ENCODE data around the gene HHIP.

Gene HHIP

DNA sequence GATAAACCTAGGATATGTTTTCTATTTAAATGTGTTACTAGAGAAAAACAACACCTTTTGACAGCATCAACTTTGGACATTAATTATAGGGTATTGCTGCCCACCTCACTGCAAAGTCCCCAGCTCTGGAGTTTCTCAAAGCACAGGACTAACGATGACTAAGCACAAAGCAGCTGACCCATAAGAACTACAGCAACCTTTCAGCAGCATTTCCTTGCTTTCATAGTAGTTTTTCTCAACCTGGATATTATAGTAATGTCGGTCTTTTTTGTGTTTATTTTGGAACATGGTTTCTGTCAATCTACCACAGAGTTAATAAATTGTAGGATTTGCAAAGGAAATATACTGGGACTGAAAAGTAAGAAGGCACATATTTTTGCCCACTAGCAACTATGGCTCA lies 21.5 kb downstream of the HHIP start:
- no CpG with 5 or more reads among the region's 2 CpGs for WGBS (ENCODE audit: insufficient coverage)
- Histone ChIP-seq H3K9me3 (ENCODE audit: control extremely low read depth in 1 of 5, control insufficient read depth in 4 of 5, insufficient read depth in 2 of 5, low read depth in 1 of 5, low read length in 4 of 5) (no peaks in the 10 kb centered on the region), H3K27me3 (replicated peaks in 2 of 5; ENCODE audit: control insufficient read depth in 4 of 5, insufficient read depth in 5 of 5, low read length in 4 of 5) (no peaks in the 10 kb centered on the region), H3K4me1 (ENCODE audit: control extremely low read depth in 1 of 4, control insufficient read depth in 4 of 4, insufficient read depth in 4 of 4, low read length in 3 of 4) (no peaks in the 10 kb centered on the region), H3K4me3 (ENCODE audit: control insufficient read depth in 1 of 7, extremely low read depth in 1 of 7, insufficient read depth in 4 of 7, low read depth in 2 of 7, low read length in 6 of 7) (no peak overlapping the region), H3K36me3 (ENCODE audit: control insufficient read depth in 4 of 4, insufficient read depth in 4 of 4, low read length in 3 of 4) (no peaks in the 10 kb centered on the region), H3K27ac (ENCODE audit: insufficient read depth in 1 of 2, low read depth in 1 of 2, low read length in 2 of 2, poor library complexity in 1 of 2, severe bottlenecking in 2 of 2) (no peak overlapping the region)
- no peak for DNase-seq
- ChIA-PET POLR2A (no interaction called here), CTCF (interaction anchor here (0.6 kb wide), 1 partner anchor 8 kb away, joined by 3 read pairs; no protein-coding TSS in a partner anchor)

- no peaks in the 10 kb centered on the region for H3K27me3 ChIP-seq (replicated peaks in 2 of 5; ENCODE audit: control insufficient read depth in 4 of 5, insufficient read depth in 5 of 5, low read length in 4 of 5)
- no peak overlapping the region for H3K4me3 ChIP-seq (ENCODE audit: control insufficient read depth in 1 of 7, extremely low read depth in 1 of 7, insufficient read depth in 4 of 7, low read depth in 2 of 7, low read length in 6 of 7)
- no peak for DNase-seq
- no peaks in the 10 kb centered on the region for H3K4me1 ChIP-seq (ENCODE audit: control extremely low read depth in 1 of 4, control insufficient read depth in 4 of 4, insufficient read depth in 4 of 4, low read length in 3 of 4)
- H3K36me3 ChIP-seq (ENCODE audit: control insufficient read depth in 4 of 4, insufficient read depth in 4 of 4, low read length in 3 of 4) = no peaks in the 10 kb centered on the region
- no peaks in the 10 kb centered on the region for H3K9me3 ChIP-seq (ENCODE audit: control extremely low read depth in 1 of 5, control insufficient read depth in 4 of 5, insufficient read depth in 2 of 5, low read depth in 1 of 5, low read length in 4 of 5)
- POLR2A ChIA-PET = no interaction called here
- 100% methylated on average over 1 of the region's 5 CpGs for WGBS (ENCODE audit: insufficient coverage)
- H3K27ac ChIP-seq (ENCODE audit: insufficient read depth in 1 of 2, low read depth in 1 of 2, low read length in 2 of 2, poor library complexity in 1 of 2, severe bottlenecking in 2 of 2) = no peak overlapping the region
- CTCF ChIA-PET = interaction anchor here (1.2 kb wide), 1 partner anchor 9 kb away, joined by 4 read pairs; no protein-coding TSS in a partner anchor
Measured at GRCh38 chr4:144670776-144671175, 24.8 kb downstream of the HHIP start.

GRCh38 chr4:144674711-144675110 lies 28.8 kb downstream of the HHIP start:
- Histone ChIP-seq H3K36me3 (ENCODE audit: control insufficient read depth in 4 of 4, insufficient read depth in 4 of 4, low read length in 3 of 4) (no peaks in the 10 kb centered on the region), H3K4me1 (ENCODE audit: control extremely low read depth in 1 of 4, control insufficient read depth in 4 of 4, insufficient read depth in 4 of 4, low read length in 3 of 4) (no peaks in the 10 kb centered on the region), H3K9me3 (ENCODE audit: control extremely low read depth in 1 of 5, control insufficient read depth in 4 of 5, insufficient read depth in 2 of 5, low read depth in 1 of 5, low read length in 4 of 5) (no peaks in the 10 kb centered on the region), H3K4me3 (ENCODE audit: control insufficient read depth in 1 of 7, extremely low read depth in 1 of 7, insufficient read depth in 4 of 7, low read depth in 2 of 7, low read length in 6 of 7) (no peak overlapping the region), H3K27me3 (replicated peaks in 2 of 5; ENCODE audit: control insufficient read depth in 4 of 5, insufficient read depth in 5 of 5, low read length in 4 of 5) (no peaks in the 10 kb centered on the region), H3K27ac (ENCODE audit: insufficient read depth in 1 of 2, low read depth in 1 of 2, low read length in 2 of 2, poor library complexity in 1 of 2, severe bottlenecking in 2 of 2) (no peak overlapping the region)
- ChIA-PET CTCF (no interaction called here), POLR2A (no interaction called here)
- 100% methylated on average over 1 of the region's 1 CpG for WGBS (ENCODE audit: insufficient coverage)
- DNase-seq = no peak

- no peak for DNase-seq
- no peaks in the 10 kb centered on the region for H3K9me3 ChIP-seq (ENCODE audit: control extremely low read depth in 1 of 5, control insufficient read depth in 4 of 5, insufficient read depth in 2 of 5, low read depth in 1 of 5, low read length in 4 of 5)
- 90% methylated on average over 2 of the region's 3 CpGs for WGBS (ENCODE audit: insufficient coverage)
- CTCF ChIA-PET = no interaction called here
- no peaks in the 10 kb centered on the region for H3K27me3 ChIP-seq (replicated peaks in 2 of 5; ENCODE audit: control insufficient read depth in 4 of 5, insufficient read depth in 5 of 5, low read length in 4 of 5)
- POLR2A ChIA-PET = no interaction called here
- no peaks in the 10 kb centered on the region for H3K4me1 ChIP-seq (ENCODE audit: control extremely low read depth in 1 of 4, control insufficient read depth in 4 of 4, insufficient read depth in 4 of 4, low read length in 3 of 4)
- H3K27ac ChIP-seq (ENCODE audit: insufficient read depth in 1 of 2, low read depth in 1 of 2, low read length in 2 of 2, poor library complexity in 1 of 2, severe bottlenecking in 2 of 2) = no peak overlapping the region
- no peaks in the 10 kb centered on the region for H3K36me3 ChIP-seq (ENCODE audit: control insufficient read depth in 4 of 4, insufficient read depth in 4 of 4, low read length in 3 of 4)
- no peak overlapping the region for H3K4me3 ChIP-seq (ENCODE audit: control insufficient read depth in 1 of 7, extremely low read depth in 1 of 7, insufficient read depth in 4 of 7, low read depth in 2 of 7, low read length in 6 of 7)
Measured at GRCh38 chr4:144681806-144682205, 35.9 kb downstream of the HHIP start.

DNA sequence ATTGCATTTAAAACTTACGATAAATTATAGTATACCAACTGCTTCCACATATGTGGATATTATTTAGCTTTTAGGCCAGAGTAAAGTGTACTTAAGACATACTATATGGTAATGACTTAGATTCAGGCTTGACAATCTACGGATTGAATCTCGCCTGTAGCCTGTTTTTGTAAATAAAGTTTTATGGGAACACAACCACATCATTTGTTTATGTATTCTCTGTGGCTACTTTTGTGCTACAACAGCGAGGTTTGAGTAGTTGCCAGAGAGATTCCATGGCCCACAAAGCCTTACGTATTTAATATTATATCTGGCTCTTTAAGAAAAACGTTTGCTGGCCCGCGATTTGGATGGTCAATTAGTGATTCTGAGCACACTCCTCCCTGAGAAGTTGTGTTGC lies 37.6 kb downstream of the HHIP start:
- POLR2A ChIA-PET = no interaction called here
- Histone ChIP-seq H3K27me3 (replicated peaks in 2 of 5; ENCODE audit: control insufficient read depth in 4 of 5, insufficient read depth in 5 of 5, low read length in 4 of 5) (no peaks in the 10 kb centered on the region), H3K36me3 (ENCODE audit: control insufficient read depth in 4 of 4, insufficient read depth in 4 of 4, low read length in 3 of 4) (no peaks in the 10 kb centered on the region), H3K4me3 (ENCODE audit: control insufficient read depth in 1 of 7, extremely low read depth in 1 of 7, insufficient read depth in 4 of 7, low read depth in 2 of 7, low read length in 6 of 7) (no peak overlapping the region), H3K27ac (ENCODE audit: insufficient read depth in 1 of 2, low read depth in 1 of 2, low read length in 2 of 2, poor library complexity in 1 of 2, severe bottlenecking in 2 of 2) (no peak overlapping the region), H3K4me1 (ENCODE audit: control extremely low read depth in 1 of 4, control insufficient read depth in 4 of 4, insufficient read depth in 4 of 4, low read length in 3 of 4) (no peaks in the 10 kb centered on the region), H3K9me3 (ENCODE audit: control extremely low read depth in 1 of 5, control insufficient read depth in 4 of 5, insufficient read depth in 2 of 5, low read depth in 1 of 5, low read length in 4 of 5) (no peaks in the 10 kb centered on the region)
- CTCF ChIA-PET = no interaction called here
- 100% methylated on average over 2 of the region's 8 CpGs for WGBS (ENCODE audit: insufficient coverage)
- no peak for DNase-seq

DNA sequence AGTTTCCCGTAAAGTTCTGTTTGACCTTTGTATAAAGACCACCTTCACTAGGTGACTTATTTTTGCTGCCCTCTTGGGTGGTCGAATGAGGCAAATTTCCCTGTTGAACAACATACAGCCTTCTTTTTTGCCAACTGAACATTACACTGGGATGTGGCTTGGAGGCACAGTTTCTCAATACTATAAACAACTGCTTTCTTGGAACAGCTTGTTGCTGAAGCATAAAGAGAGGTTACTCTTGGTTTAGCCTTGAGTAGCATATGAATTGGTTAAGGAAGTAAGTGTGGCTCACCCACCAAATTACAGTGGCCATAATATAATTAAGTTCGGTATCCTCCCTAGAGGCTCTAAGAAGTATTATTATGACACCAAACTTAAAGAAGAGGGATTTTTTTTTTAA lies 40.0 kb downstream of the HHIP start:
- POLR2A ChIA-PET = no interaction called here
- WGBS (ENCODE audit: insufficient coverage) = 94% methylated on average over 2 of the region's 3 CpGs

GRCh38 chr4:144686921-144687320 lies 41.0 kb downstream of the HHIP start:
- ChIA-PET CTCF (interaction anchor here (0.7 kb wide), 1 partner anchor 10 kb away, joined by 3 read pairs; no protein-coding TSS in a partner anchor), POLR2A (no interaction called here)
- H3K27me3 ChIP-seq (replicated peaks in 2 of 5; ENCODE audit: control insufficient read depth in 4 of 5, insufficient read depth in 5 of 5, low read length in 4 of 5) = no peaks in the 10 kb centered on the region
- no peak overlapping the region for H3K4me3 ChIP-seq (ENCODE audit: control insufficient read depth in 1 of 7, extremely low read depth in 1 of 7, insufficient read depth in 4 of 7, low read depth in 2 of 7, low read length in 6 of 7)
- no CpG with 5 or more reads among the region's 2 CpGs for WGBS (ENCODE audit: insufficient coverage)
- no peaks in the 10 kb centered on the region for H3K4me1 ChIP-seq (ENCODE audit: control extremely low read depth in 1 of 4, control insufficient read depth in 4 of 4, insufficient read depth in 4 of 4, low read length in 3 of 4)
- no peaks in the 10 kb centered on the region for H3K9me3 ChIP-seq (ENCODE audit: control extremely low read depth in 1 of 5, control insufficient read depth in 4 of 5, insufficient read depth in 2 of 5, low read depth in 1 of 5, low read length in 4 of 5)
- DNase-seq = no peak
- no peak overlapping the region for H3K27ac ChIP-seq (ENCODE audit: insufficient read depth in 1 of 2, low read depth in 1 of 2, low read length in 2 of 2, poor library complexity in 1 of 2, severe bottlenecking in 2 of 2)
- H3K36me3 ChIP-seq (ENCODE audit: control insufficient read depth in 4 of 4, insufficient read depth in 4 of 4, low read length in 3 of 4) = no peaks in the 10 kb centered on the region

More for the DNA sequence above, 40.0 kb downstream of the HHIP start:
- CTCF ChIA-PET = no interaction called here
- H3K27me3 ChIP-seq (replicated peaks in 2 of 5; ENCODE audit: control insufficient read depth in 4 of 5, insufficient read depth in 5 of 5, low read length in 4 of 5) = no peaks in the 10 kb centered on the region
- no peak overlapping the region for H3K27ac ChIP-seq (ENCODE audit: insufficient read depth in 1 of 2, low read depth in 1 of 2, low read length in 2 of 2, poor library complexity in 1 of 2, severe bottlenecking in 2 of 2)
- no peak for DNase-seq
- H3K36me3 ChIP-seq (ENCODE audit: control insufficient read depth in 4 of 4, insufficient read depth in 4 of 4, low read length in 3 of 4) = no peaks in the 10 kb centered on the region
- no peaks in the 10 kb centered on the region for H3K4me1 ChIP-seq (ENCODE audit: control extremely low read depth in 1 of 4, control insufficient read depth in 4 of 4, insufficient read depth in 4 of 4, low read length in 3 of 4)
- no peak overlapping the region for H3K4me3 ChIP-seq (ENCODE audit: control insufficient read depth in 1 of 7, extremely low read depth in 1 of 7, insufficient read depth in 4 of 7, low read depth in 2 of 7, low read length in 6 of 7)
- H3K9me3 ChIP-seq (ENCODE audit: control extremely low read depth in 1 of 5, control insufficient read depth in 4 of 5, insufficient read depth in 2 of 5, low read depth in 1 of 5, low read length in 4 of 5) = no peaks in the 10 kb centered on the region
